Natural killer cell (primary cell): ENCODE measurements around the gene RELT. TPM values are rescaled to one million over a fixed set of nuclear protein-coding genes. Genes with fewer than 3 reads are reported as not detected.

Experiments
- ATAC-seq, 3 donors: fragments of 150-1000 bp in 2 of 3; fragments of 200-7000 bp in 1 of 3; cut with Tn5 transposase; 1 replicate in 1 of 3; 2 replicates in 2 of 3; pipeline ENCODE4 v1.10.0; 2021; ENCODE audit warnings: mild to moderate bottlenecking in 2 of 3, moderate library complexity in 2 of 3
- DNase-seq, 2 donors: peaks; one replicate each; pipeline versions ENCODE4 v3.0.0 to v3.0.0-alpha.2; 2013 to 2021; ENCODE audit warnings: mixed read lengths in 1 of 2
- H3K27ac ChIP-seq: one replicate; pipeline ENCODE4 v1.5.1; 2013; ENCODE audit warnings: mild to moderate bottlenecking, low read length
- H3K27me3 ChIP-seq: one replicate; pipeline ENCODE4 v1.6.1; 2013; ENCODE audit warnings: low read length; ENCODE audit not compliant: control insufficient read depth, insufficient read depth
- H3K36me3 ChIP-seq: one replicate; pipeline ENCODE4 v1.6.1; 2013; ENCODE audit warnings: low read length; ENCODE audit not compliant: control insufficient read depth, insufficient read depth
- H3K4me1 ChIP-seq: one replicate; pipeline ENCODE4 v1.6.1; 2013; ENCODE audit warnings: low read length; ENCODE audit not compliant: control insufficient read depth, insufficient read depth
- H3K4me3 ChIP-seq: one replicate; pipeline ENCODE4 v1.5.1; 2013; ENCODE audit warnings: low read length
- H3K9me3 ChIP-seq: one replicate; pipeline ENCODE4 v1.6.1; 2013; ENCODE audit warnings: low read length; ENCODE audit not compliant: control insufficient read depth, insufficient read depth
- H3K27ac Mint-ChIP-seq, 2 donors: one replicate each; pipeline ENCODE4 v1.8.0; 2022; ENCODE audit warnings: mild to moderate bottlenecking in 2 of 2, mixed read lengths in 2 of 2, moderate library complexity in 1 of 2
- H3K27me3 Mint-ChIP-seq, 2 donors: one replicate each; pipeline ENCODE4 v1.8.0; 2022; ENCODE audit warnings: low read depth in 2 of 2, mixed read lengths in 2 of 2
- H3K36me3 Mint-ChIP-seq: one replicate; pipeline ENCODE4 v1.8.0; 2022; ENCODE audit warnings: mixed read lengths
- H3K4me1 Mint-ChIP-seq, 2 donors: one replicate each; pipeline ENCODE4 v1.8.0; 2022; ENCODE audit warnings: mixed read lengths in 2 of 2
- H3K4me3 Mint-ChIP-seq: one replicate; pipeline ENCODE4 v1.8.0; 2022; ENCODE audit warnings: mild to moderate bottlenecking, moderate library complexity, mixed read lengths
- H3K9me3 Mint-ChIP-seq, 2 donors: one replicate each; pipeline ENCODE4 v1.8.0; 2022; ENCODE audit warnings: mixed read lengths in 2 of 2
- CTCF ChIP-seq: fragments of 200-600 bp; IDR thresholded peaks from one replicate; pipeline ENCODE4 v1.8.0; 2022; ENCODE audit warnings: antibody characterized with exemption
- WGBS: methylation state at CpG from one replicate; pipeline ENCODE4 v1.1.7; 2013; ENCODE audit warnings: missing lambda C conversion rate; ENCODE audit not compliant: insufficient coverage; 5-methylcytosine and 5-hydroxymethylcytosine counted together
- intact Hi-C: fragments of 100-400 bp; cut with micrococcal nuclease; formaldehyde crosslinking; loops from one replicate; pipeline ENCODE4 v1.14.2; 2022
- total RNA-seq, 4 donors: library from RNA; stranded (reverse); fragments of 120-200 nt in 1 of 4; gene quantifications; one replicate each; pipeline versions ENCODE4 v1.2.3 to v1.2.4, GENCODE V29; 2013 to 2022

The RELT gene
- total RNA-seq, 3 donors from 2014 or later (not counting 1 experiment from before 2014, with no cell fraction given) = 132 to 264 (median 151) TPM

- no peaks in the 10 kb centered on the region for H3K36me3 Mint-ChIP-seq
- peaks cover 0 to 3% of the 10 kb centered on the region in 2 donors for H3K27me3 Mint-ChIP-seq
- Histone ChIP-seq H3K9me3 (no peaks in the 10 kb centered on the region), H3K4me3 (no peak overlapping the region), H3K4me1 (no peaks in the 10 kb centered on the region), H3K27me3 (no peaks in the 10 kb centered on the region), H3K27ac (no peak overlapping the region), H3K36me3 (no peaks in the 10 kb centered on the region)
- no peaks in the 10 kb centered on the region for H3K9me3 Mint-ChIP-seq
- no peak overlapping the region for H3K27ac Mint-ChIP-seq
- no peak for TF ChIP-seq CTCF
- DNase-seq (no peak), ATAC-seq (no peak)
- WGBS = 92% methylated on average over 4 of the region's 4 CpGs
- H3K4me3 Mint-ChIP-seq = no peak overlapping the region
- intact Hi-C loops = loop anchor here (2.0 kb wide), 1 partner anchor 143 kb away; no protein-coding TSS in a partner anchor
- H3K4me1 Mint-ChIP-seq = no peaks in the 10 kb centered on the region
These were observed 42.4 kb upstream of the RELT start for GRCh38 chr11:73333640-73334383.

DNA sequence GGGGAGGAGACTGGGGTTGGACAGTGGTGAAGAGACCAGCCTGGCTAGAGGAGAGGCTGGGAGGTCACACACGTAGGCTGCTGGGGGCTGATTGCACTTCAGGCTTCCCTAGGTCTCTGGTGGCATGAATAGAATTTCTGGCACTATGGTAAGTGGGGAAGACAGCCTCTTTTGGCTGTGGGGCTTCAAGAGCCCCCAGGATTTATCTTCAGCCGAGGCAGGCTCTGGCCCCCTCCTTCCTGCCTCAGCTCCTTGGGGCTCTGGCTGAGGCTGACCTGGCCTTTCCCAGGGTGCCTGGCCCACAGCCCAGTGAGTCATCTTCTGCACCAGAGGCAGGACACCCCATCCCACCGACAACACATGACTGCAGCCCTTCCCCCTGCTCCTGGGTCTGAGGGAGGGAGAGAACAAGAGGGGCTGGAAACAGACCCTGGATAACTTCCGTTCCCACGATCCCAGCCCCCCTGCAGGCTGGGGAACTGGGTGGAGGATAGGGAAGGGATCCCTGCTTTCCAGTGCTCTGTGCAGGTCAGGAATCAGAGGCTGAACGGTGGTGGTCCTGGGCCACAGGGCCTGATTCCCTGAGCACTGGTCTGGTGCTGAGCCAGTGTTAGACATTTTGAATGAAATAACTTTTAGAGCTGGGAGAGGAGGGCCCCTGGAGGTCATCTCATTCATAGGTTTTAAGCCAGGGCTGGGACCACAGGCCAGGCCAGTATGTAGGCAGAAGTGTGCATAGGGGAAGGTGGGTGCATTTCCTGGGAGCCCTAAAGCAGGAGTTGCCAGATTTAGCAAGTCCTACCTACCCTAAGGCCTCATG lies 41.6 kb upstream of the RELT start:
- Histone ChIP-seq H3K36me3 (no peaks in the 10 kb centered on the region), H3K4me3 (no peak overlapping the region), H3K9me3 (no peaks in the 10 kb centered on the region), H3K27ac (no peak overlapping the region), H3K27me3 (no peaks in the 10 kb centered on the region), H3K4me1 (no peaks in the 10 kb centered on the region)
- Mint-ChIP-seq H3K4me1 (no peaks in the 10 kb centered on the region), H3K27me3 (peaks cover 0 to 3% of the 10 kb centered on the region in 2 donors), H3K27ac (no peak overlapping the region), H3K36me3 (no peaks in the 10 kb centered on the region), H3K9me3 (no peaks in the 10 kb centered on the region), H3K4me3 (no peak overlapping the region)
- 73% methylated on average over 6 of the region's 6 CpGs for WGBS
- no peak for DNase-seq
- intact Hi-C loops = loop anchor here (1.0 to 2.0 kb wide), 3 partner anchors 27 to 144 kb away; no protein-coding TSS in a partner anchor
- no peak for ATAC-seq
- no peak for TF ChIP-seq CTCF

- Histone ChIP-seq H3K27me3 (no peaks in the 10 kb centered on the region), H3K27ac (no peak overlapping the region), H3K4me3 (no peak overlapping the region), H3K9me3 (no peaks in the 10 kb centered on the region), H3K36me3 (no peaks in the 10 kb centered on the region), H3K4me1 (no peaks in the 10 kb centered on the region)
- Mint-ChIP-seq H3K27ac (no peak overlapping the region), H3K9me3 (no peaks in the 10 kb centered on the region), H3K36me3 (no peaks in the 10 kb centered on the region), H3K27me3 (peaks cover 0 to 3% of the 10 kb centered on the region in 2 donors), H3K4me3 (no peak overlapping the region), H3K4me1 (no peaks in the 10 kb centered on the region)
- TF ChIP-seq CTCF = peak; percentile 98
- intact Hi-C loops = loop anchor here (1.0 to 2.0 kb wide), 3 partner anchors 28 to 145 kb away; no protein-coding TSS in a partner anchor
- DNase-seq (peak; percentile 76 to 85), ATAC-seq (peak; percentile 79 to 96 (median 93))
- 30% methylated on average over 2 of the region's 4 CpGs for WGBS
These were observed 40.8 kb upstream of the RELT start for GRCh38 chr11:73335204-73335923.
